ENCODE measurements around the gene RASA1.

RASA1 gene

GRCh38 chr5:87372705-87373104 lies 105.0 kb downstream of the RASA1 start:
- no peak for DNase-seq (ENCODE audit: low read depth, low spot score)
- no peak overlapping the region for H3K4me3 ChIP-seq (ENCODE audit: low read depth, low read length)
- ChIA-PET CTCF (interaction anchor here (1.2 to 2.0 kb wide), 2 partner anchors 28 to 303 kb away, joined by 4 to 6 read pairs; no protein-coding TSS in a partner anchor), POLR2A (no interaction called here)
- TF ChIP-seq CTCF (IDR thresholded peaks at IDR 0.05; ENCODE audit: insufficient read depth, low read length, missing control alignments), result no peak

- ChIA-PET CTCF (interaction anchor here (0.8 to 1.1 kb wide), 2 partner anchors 18 to 312 kb away, joined by 3 read pairs; no protein-coding TSS in a partner anchor), POLR2A (no interaction called here)
- H3K4me3 ChIP-seq (ENCODE audit: low read depth, low read length), result no peak overlapping the region
- no peak for TF ChIP-seq CTCF (IDR thresholded peaks at IDR 0.05; ENCODE audit: insufficient read depth, low read length, missing control alignments)
- no peak for DNase-seq (ENCODE audit: low read depth, low spot score)
Measured at GRCh38 chr5:87382224-87382623, 114.5 kb downstream of the RASA1 start.

GRCh38 chr5:87383216-87383615 lies 115.5 kb downstream of the RASA1 start:
- ChIA-PET POLR2A (interaction anchor here (0.7 kb wide), 1 partner anchor 312 kb away, joined by 3 read pairs; no protein-coding TSS in a partner anchor), CTCF (interaction anchor here (1.2 to 1.4 kb wide), 2 partner anchors 9 to 18 kb away, joined by 3 to 6 read pairs; no protein-coding TSS in a partner anchor)
- no peak for TF ChIP-seq CTCF (IDR thresholded peaks at IDR 0.05; ENCODE audit: insufficient read depth, low read length, missing control alignments)
- DNase-seq (ENCODE audit: low read depth, low spot score), result no peak
- no peak overlapping the region for H3K4me3 ChIP-seq (ENCODE audit: low read depth, low read length)

GRCh38 chr5:87385802-87386201 lies 118.1 kb downstream of the RASA1 start:
- POLR2A ChIA-PET, result no interaction called here

GRCh38 chr5:87388129-87388528 lies 120.4 kb downstream of the RASA1 start:
- H3K4me3 ChIP-seq (ENCODE audit: low read depth, low read length), result no peak overlapping the region
- TF ChIP-seq CTCF (IDR thresholded peaks at IDR 0.05; ENCODE audit: insufficient read depth, low read length, missing control alignments), result no peak
- DNase-seq (ENCODE audit: low read depth, low spot score), result no peak
- ChIA-PET POLR2A (no interaction called here), CTCF (interaction anchor here (1.5 to 1.8 kb wide), 2 partner anchors 12 to 318 kb away, joined by 7 read pairs; no protein-coding TSS in a partner anchor)

More at GRCh38 chr5:87385802-87386201, 118.1 kb downstream of the RASA1 start:
- H3K4me3 ChIP-seq (ENCODE audit: low read depth, low read length), result no peak overlapping the region
- CTCF ChIA-PET, result interaction anchor here (1.3 kb wide), 1 partner anchor 14 kb away, joined by 3 read pairs; no protein-coding TSS in a partner anchor
- DNase-seq (ENCODE audit: low read depth, low spot score), result no peak
- TF ChIP-seq CTCF (IDR thresholded peaks at IDR 0.05; ENCODE audit: insufficient read depth, low read length, missing control alignments), result no peak

GRCh38 chr5:87389296-87390034 lies 121.8 kb downstream of the RASA1 start:
- DNase-seq (ENCODE audit: low read depth, low spot score), result no peak
- POLR2A ChIA-PET, result no interaction called here
- H3K4me3 ChIP-seq (ENCODE audit: low read depth, low read length), result no peak overlapping the region
- CTCF ChIA-PET, result interaction anchor here (3.6 to 3.8 kb wide), 2 partner anchors 11 to 319 kb away, joined by 14 to 30 read pairs; no protein-coding TSS in a partner anchor
- no peak for TF ChIP-seq CTCF (IDR thresholded peaks at IDR 0.05; ENCODE audit: insufficient read depth, low read length, missing control alignments)

Measured in AG04449 (cell line).